GM12878 (cell line): Measurements from ENCODE around the gene GRK5. TPM values are rescaled to one million over a fixed set of nuclear protein-coding genes. Genes with fewer than 3 reads are reported as not detected.

Experiments used
- ATAC-seq: fragments of 200-7000 bp; cut with Tn5 transposase; 3 replicates; pipeline ENCODE4 v1.9.1; 2020; ENCODE audit warnings: mild to moderate bottlenecking, moderate library complexity
- BruUV-seq: library from RNA; stranded (reverse); fragments of 400-500 nt; replicated peaks from 2 replicates; lab custom pipeline; 2021; lab: Mats Ljungman, UMichigan
- CTCF ChIA-PET: fragments of 300-600 bp; sonication (Branson Sonifier 250); formaldehyde crosslinking; extraction: SDS; loops from one replicate; lab custom pipeline; 2021; ENCODE audit warnings: inconsistent platforms; lab: Yijun Ruan, JAX
- POLR2A ChIA-PET: fragments of 350-600 bp; formaldehyde crosslinking; extraction: SDS; loops from one replicate; lab custom pipeline; 2021; ENCODE audit warnings: inconsistent platforms; lab: Charles Lee
- RAD21 ChIA-PET: fragments of 300-600 bp; sonication (Branson Sonifier 250); formaldehyde crosslinking; loops from one replicate; lab custom pipeline; 2023; ENCODE audit warnings: antibody characterized with exemption; ENCODE audit not compliant: unreplicated experiment; lab: Charles Lee
- SMC1A ChIA-PET: fragments of 300-600 bp; sonication (Branson Sonifier 250); formaldehyde crosslinking; loops from one replicate; lab custom pipeline; 2023; ENCODE audit not compliant: unreplicated experiment, uncharacterized antibody; lab: Charles Lee
- DNase-seq: peaks from one replicate; pipeline ENCODE4 v3.0.0-alpha.2; 2011; ENCODE audit warnings: low read depth, low spot score
- FAIRE-seq: peaks from 3 replicates; lab custom pipeline; 2011; peaks lifted over from hg19 to GRCh38; lab: Jason Lieb, UNC
- H2AFZ ChIP-seq: 2 replicates; pipeline ENCODE4 v1.6.0; 2011; ENCODE audit warnings: low read depth, low read length, control low read depth; ENCODE audit not compliant: control insufficient read depth
- H3K27ac ChIP-seq: 2 replicates; pipeline ENCODE4 v1.5.1; 2011; ENCODE audit warnings: control low read depth; ENCODE audit not compliant: control insufficient read depth, insufficient read depth
- H3K27me3 ChIP-seq, 2 experiments: replicated peaks in 1 of 2; 2 replicates each; pipeline versions ENCODE4 v1.6.0 to v1.6.1; 2011; ENCODE audit warnings: low read length in 1 of 2; ENCODE audit not compliant: control insufficient read depth in 2 of 2, insufficient read depth in 2 of 2
- H3K36me3 ChIP-seq, 2 experiments: 2 replicates each; pipeline ENCODE4 v1.5.1; 2011; ENCODE audit warnings: low read length in 1 of 2; ENCODE audit not compliant: control insufficient read depth in 2 of 2, insufficient read depth in 2 of 2
- H3K4me1 ChIP-seq: 2 replicates; pipeline ENCODE4 v1.6.1; 2011; ENCODE audit warnings: mild to moderate bottlenecking, low read length, moderate library complexity, mixed read lengths; ENCODE audit not compliant: control insufficient read depth, insufficient read depth
- H3K4me2 ChIP-seq: 2 replicates; pipeline ENCODE4 v1.6.0; 2011; ENCODE audit warnings: control low read depth; ENCODE audit not compliant: control insufficient read depth, insufficient read depth
- H3K4me3 ChIP-seq: fragments of 200-600 bp; sonication (generic); 2 replicates; pipeline ENCODE4 v1.5.1; 2016
- H3K79me2 ChIP-seq: 2 replicates; pipeline ENCODE4 v1.6.0; 2011; ENCODE audit warnings: low read length; ENCODE audit not compliant: control insufficient read depth, insufficient read depth
- H3K9ac ChIP-seq: 2 replicates; pipeline ENCODE4 v1.8.0; 2011; ENCODE audit warnings: low read length, control low read depth, mixed read lengths; ENCODE audit not compliant: control insufficient read depth, insufficient read depth
- H3K9me3 ChIP-seq: replicated peaks from 3 replicates; pipeline ENCODE4 v1.5.1; 2011; ENCODE audit warnings: mild to moderate bottlenecking, low read length; ENCODE audit not compliant: control insufficient read depth, insufficient read depth
- H4K20me1 ChIP-seq: 2 replicates; pipeline ENCODE4 v1.6.0; 2011; ENCODE audit not compliant: control insufficient read depth, insufficient read depth
- BHLHE40 ChIP-seq, 2 experiments: fragments of 450-650 bp in 1 of 2; IDR thresholded peaks; 2 replicates each; pipeline ENCODE4 v1.6.1; 2011 to 2017; ENCODE audit warnings: low read depth in 2 of 2, borderline replicate concordance in 1 of 2, improper control_type of control experiment in 1 of 2, low read length in 1 of 2, mild to moderate bottlenecking in 1 of 2
- E2F4 ChIP-seq: IDR thresholded peaks from 2 replicates; pipeline ENCODE4 v1.6.1; 2012; ENCODE audit warnings: low read depth, low read length, improper control_type of control experiment
- E2F8 ChIP-seq: fragments of 450-650 bp; IDR thresholded peaks from 2 replicates; pipeline ENCODE4 v1.6.1; 2018; ENCODE audit warnings: mild to moderate bottlenecking, low read depth, moderate library complexity; ENCODE audit not compliant: partially characterized antibody
- ETV6 ChIP-seq, 2 experiments: fragments of 450-650 bp in 1 of 2; IDR thresholded peaks in 1 of 2; conservative IDR thresholded peaks in 1 of 2; 2 replicates each; pipeline ENCODE4 v1.6.1; 2014; ENCODE audit warnings: antibody characterized with exemption in 1 of 2, borderline replicate concordance in 1 of 2, low read depth in 1 of 2, mild to moderate bottlenecking in 1 of 2, moderate library complexity in 1 of 2
- IKZF2 ChIP-seq, 2 experiments: fragments of 450-650 bp; IDR thresholded peaks; 2 replicates each; pipeline ENCODE4 v1.6.1; 2017; ENCODE audit warnings: mild to moderate bottlenecking in 2 of 2, moderate library complexity in 2 of 2
- MEF2A ChIP-seq: IDR thresholded peaks from 2 replicates; pipeline ENCODE4 v1.6.1; 2011; ENCODE audit warnings: low read depth, mild to moderate bottlenecking, low read length, moderate library complexity; ENCODE audit not compliant: insufficient read depth
- NFYA ChIP-seq: IDR thresholded peaks from 2 replicates; pipeline ENCODE4 v1.6.1; 2011; ENCODE audit warnings: low read depth, mild to moderate bottlenecking, low read length, improper control_type of control experiment, borderline replicate concordance
- PML ChIP-seq: IDR thresholded peaks from 2 replicates; pipeline ENCODE4 v1.6.1; 2012; ENCODE audit warnings: low read length, inconsistent platforms
- RB1 ChIP-seq: fragments of 450-650 bp; formaldehyde crosslinking; IDR thresholded peaks from 2 replicates; pipeline ENCODE4 v1.6.1; 2017; ENCODE audit warnings: mild to moderate bottlenecking, borderline replicate concordance
- RELB ChIP-seq: fragments of 450-650 bp; IDR thresholded peaks from 2 replicates; pipeline ENCODE4 v1.6.1; 2017; ENCODE audit warnings: low read depth, mild to moderate bottlenecking, moderate library complexity
- RUNX3 ChIP-seq: IDR thresholded peaks from 2 replicates; pipeline ENCODE4 v1.6.1; 2012; ENCODE audit warnings: low read length, inconsistent platforms
- SIX5 ChIP-seq: IDR thresholded peaks from 2 replicates; pipeline ENCODE4 v1.6.1; 2011; ENCODE audit warnings: mild to moderate bottlenecking, low read depth, low read length, moderate library complexity; ENCODE audit not compliant: severe bottlenecking
- SPI1 ChIP-seq: IDR thresholded peaks from 2 replicates; pipeline ENCODE4 v1.6.1; 2011; ENCODE audit warnings: low read depth, mild to moderate bottlenecking, low read length, moderate library complexity, borderline replicate concordance; ENCODE audit not compliant: insufficient read depth
- SUZ12 ChIP-seq: fragments of 200-600 bp; sonication (generic); IDR thresholded peaks from one replicate; pipeline ENCODE4 v1.6.1; 2018; ENCODE audit warnings: antibody characterized with exemption, mild to moderate bottlenecking; ENCODE audit not compliant: unreplicated experiment
- TCF12 ChIP-seq: IDR thresholded peaks from 2 replicates; pipeline ENCODE4 v1.6.1; 2011; ENCODE audit warnings: low read depth, mild to moderate bottlenecking, low read length
- USF1 ChIP-seq: IDR thresholded peaks from 2 replicates; pipeline ENCODE4 v1.6.1; 2011; ENCODE audit warnings: borderline replicate concordance, low read depth, mild to moderate bottlenecking, moderate library complexity, mixed read lengths, low read length; ENCODE audit not compliant: insufficient read depth; ENCODE audit errors: extremely low read length
- ZNF622 ChIP-seq: fragments of 450-650 bp; IDR thresholded peaks from 2 replicates; pipeline ENCODE4 v1.6.1; 2017; ENCODE audit warnings: mild to moderate bottlenecking, inconsistent platforms
- WGBS: methylation state at CpG from one replicate; pipeline ENCODE4 v1.1.6; 2016; ENCODE audit warnings: low lambda C conversion rate; ENCODE audit not compliant: insufficient replicate concordance, insufficient coverage; ENCODE audit errors: missing lambda C conversion rate; 5-methylcytosine and 5-hydroxymethylcytosine counted together
- in situ Hi-C: fragments of 300-500 bp; cut with MboI; formaldehyde crosslinking; loops from 9 replicates; pipeline ENCODE4 v1.14.3; 2018; ENCODE audit warnings: mixed read lengths
- intact Hi-C: fragments of 100-400 bp; cut with micrococcal nuclease; formaldehyde crosslinking; loops from one replicate; pipeline ENCODE4 v1.14.2; 2022; ENCODE audit not compliant: unreplicated experiment
- polyA plus RNA-seq, 11 experiments: library from polyadenylated mRNA; depleted of rRNA in 4 of 11; unstranded in 6 of 11; stranded (reverse) in 5 of 11; fragments of >200 nt; fragmentation: Nextera tagmentation in 4 of 11; fragmentation: Illumina TruSeq in 1 of 11; extraction: Ambion mirVana in 4 of 11; extraction: Trizol in 1 of 11; gene quantifications; 1 replicate in 1 of 11; 2 replicates in 10 of 11; pipeline versions ENCODE4 v1.2.1 to v1.2.3, GENCODE V29; 2011 to 2016; ENCODE audit warnings: inconsistent platforms in 2 of 11, missing spikeins in 2 of 11, low read depth in 1 of 11
- total RNA-seq, 4 experiments: library from RNA; depleted of rRNA in 3 of 4; stranded (reverse); fragments of >200 nt in 3 of 4; fragmentation: Illumina TruSeq in 1 of 4; extraction: Trizol in 1 of 4; gene quantifications; 2 replicates each; pipeline versions ENCODE4 v1.2.1 to v1.2.3, GENCODE V29; 2013 to 2021

GRK5 gene
- total and polyA plus RNA-seq, 10 of the 15 experiments (the other 5 are each of a cell fraction or from before 2014, with no cell fraction given) = 0.11 to 22.1 (median 10.0) TPM

GRCh38 chr10:119283818-119284217 is 76.4 kb downstream of the GRK5 start:
- ChIA-PET CTCF (no interaction called here), SMC1A (interaction anchor here (0.7 to 2.0 kb wide), 4 partner anchors 10 to 21 kb away, joined by 3 to 6 read pairs (median 4); no protein-coding TSS in a partner anchor), RAD21 (no interaction called here), POLR2A (interaction anchor here (0.9 kb wide), 1 partner anchor 29 kb away, joined by 6 read pairs; no protein-coding TSS in a partner anchor)
- Histone ChIP-seq H4K20me1 (no peaks in the 10 kb centered on the region), H3K4me3 (no peak overlapping the region), H3K4me1 (peaks cover 27% of the 10 kb centered on the region), H3K9me3 (no peaks in the 10 kb centered on the region), H3K4me2 (peak overlapping the region; percentile 31; the same call in 1 of the 2 replicates), H2AFZ (no peak overlapping the region), H3K27me3 (no peaks in the 10 kb centered on the region), H3K27ac (0 out of 2 replicates have a peak overlapping the region, but pooled peaks have one; percentile 1), H3K36me3 (no peaks in the 10 kb centered on the region), H3K79me2 (peaks cover 8% of the 10 kb centered on the region), H3K9ac (no peak overlapping the region)
- ATAC-seq (peak; percentile 74), FAIRE-seq (peak; percentile 86), DNase-seq (peak; percentile 41)
- intact Hi-C loops = no loop called here
- under 1% methylated on average over 5 of the region's 5 CpGs for WGBS
- in situ Hi-C loops = no loop called here
- no TSS peak for BruUV-seq
- TF ChIP-seq SPI1 (0 out of 2 replicates have a peak, but pooled peaks have one; percentile 24), SIX5 (no peak), PML (no peak), TCF12 (0 out of 2 replicates have a peak, but pooled peaks have one; percentile 44), ETV6 (conservative IDR thresholded peaks at IDR 0.05 in 1 of 2, IDR thresholded peaks at IDR 0.05 in 1 of 2; ENCODE audit: borderline replicate concordance in 1 of 2, low read depth in 1 of 2) (peak in 1 of 2 experiments; percentile 95; a peak in 2 of 4 replicates), ZNF622 (no peak), USF1 (no peak), IKZF2 (IDR thresholded peaks at IDR 0.05) (0 out of 4 replicates have a peak, but pooled peaks of 1 of the 2 experiments have one; percentile 14), MEF2A (no peak), RELB (no peak), E2F8 (no peak), RB1 (no peak), E2F4 (no peak), BHLHE40 (IDR thresholded peaks at IDR 0.05; ENCODE audit: borderline replicate concordance in 1 of 2, low read depth in 2 of 2, low read length in 1 of 2) (no peak), NFYA (no peak), SUZ12 (no peak), RUNX3 (peak; percentile 59)
